Smooth muscle cell (in vitro differentiated cells): ENCODE measurements around the gene SIPA1L3. TPM values are rescaled to one million over a fixed set of nuclear protein-coding genes. Genes with fewer than 3 reads are reported as not detected.

Experiments
- DNase-seq: peaks from one replicate; lab custom pipeline; 2025; ENCODE audit not compliant: unreplicated experiment; lab: John Stamatoyannopoulos, UW
- H2AFZ ChIP-seq: fragments of 200-600 bp; sonication (generic); 2 replicates; pipeline ENCODE4 v1.6.0; 2016; ENCODE audit warnings: antibody characterized with exemption, low read depth, mild to moderate bottlenecking
- H3F3A ChIP-seq: fragments of 200-600 bp; sonication (generic); 2 replicates; pipeline ENCODE4 v1.6.0; 2017; ENCODE audit warnings: antibody characterized with exemption, low read depth
- H3K27ac ChIP-seq: fragments of 200-600 bp; sonication (generic); 2 replicates; pipeline ENCODE4 v1.5.1; 2016; ENCODE audit warnings: low read depth, mild to moderate bottlenecking
- H3K27me3 ChIP-seq: fragments of 200-600 bp; sonication (generic); 2 replicates; pipeline ENCODE4 v1.6.1; 2016; ENCODE audit warnings: low read depth, mild to moderate bottlenecking
- H3K36me3 ChIP-seq: fragments of 200-600 bp; sonication (generic); 2 replicates; pipeline ENCODE4 v1.5.1; 2016; ENCODE audit warnings: low read depth
- H3K4me1 ChIP-seq: fragments of 200-600 bp; sonication (generic); 2 replicates; pipeline ENCODE4 v1.5.1; 2016; ENCODE audit warnings: low read depth
- H3K4me2 ChIP-seq: fragments of 200-600 bp; sonication (generic); 2 replicates; pipeline ENCODE4 v1.6.0; 2016; ENCODE audit warnings: mild to moderate bottlenecking
- H3K4me3 ChIP-seq: fragments of 200-600 bp; sonication (generic); 2 replicates; pipeline ENCODE4 v1.5.1; 2016; ENCODE audit warnings: mild to moderate bottlenecking
- H3K79me2 ChIP-seq: fragments of 200-600 bp; sonication (generic); 2 replicates; pipeline ENCODE4 v1.6.0; 2016; ENCODE audit warnings: low read depth, mild to moderate bottlenecking
- H3K9ac ChIP-seq: fragments of 200-600 bp; sonication (generic); 2 replicates; pipeline ENCODE4 v1.6.0; 2016; ENCODE audit warnings: low read depth
- H3K9me3 ChIP-seq: fragments of 200-600 bp; sonication (generic); replicated peaks from 2 replicates; pipeline ENCODE4 v1.5.1; 2016; ENCODE audit warnings: low read depth
- H4K20me1 ChIP-seq: fragments of 200-600 bp; sonication (generic); 2 replicates; pipeline ENCODE4 v1.6.0; 2016; ENCODE audit warnings: low read depth
- WGBS: methylation state at CpG from one replicate; pipeline ENCODE4 v1.1.7; 2016; ENCODE audit warnings: low lambda C conversion rate; 5-methylcytosine and 5-hydroxymethylcytosine counted together
- polyA plus RNA-seq: library from polyadenylated mRNA; unstranded; fragments of >200 nt; fragmentation: Nextera tagmentation; extraction: Ambion mirVana; gene quantifications from 2 replicates; pipeline ENCODE4 v1.2.1, GENCODE V29; 2016
- total RNA-seq: library from RNA; depleted of rRNA; stranded (reverse); fragments of >200 nt; gene quantifications from 2 replicates; pipeline ENCODE4 v1.2.3, GENCODE V29; 2014
- TF ChIP-seq, protein P1 (sequence below): fragments of 200-600 bp; sonication (generic); IDR thresholded peaks from 2 replicates; pipeline ENCODE4 v1.5.1; 2017; ENCODE audit warnings: borderline replicate concordance, mild to moderate bottlenecking, antibody characterized with exemption; ENCODE audit not compliant: insufficient read depth, poor library complexity, severe bottlenecking

SIPA1L3 gene
- total and polyA plus RNA-seq, 2 experiments from 2014 or later = 6.5 to 7.6 TPM

GRCh38 chr19:38210458-38210987, 303.5 kb downstream of the SIPA1L3 start:
- Histone ChIP-seq H3K4me2 (peak overlapping the region; percentile 79), H3K27ac (no peak overlapping the region), H3K79me2 (no peaks in the 10 kb centered on the region), H3K4me1 (peaks cover 29% of the 10 kb centered on the region), H2AFZ (no peak overlapping the region), H3K4me3 (peak overlapping the region; percentile 34), H3K27me3 (peaks cover 33% of the 10 kb centered on the region), H3K36me3 (no peaks in the 10 kb centered on the region), H4K20me1 (no peaks in the 10 kb centered on the region), H3K9me3 (no peaks in the 10 kb centered on the region), H3F3A (no peaks in the 10 kb centered on the region), H3K9ac (no peak overlapping the region)
- TF ChIP-seq, protein P1, sequence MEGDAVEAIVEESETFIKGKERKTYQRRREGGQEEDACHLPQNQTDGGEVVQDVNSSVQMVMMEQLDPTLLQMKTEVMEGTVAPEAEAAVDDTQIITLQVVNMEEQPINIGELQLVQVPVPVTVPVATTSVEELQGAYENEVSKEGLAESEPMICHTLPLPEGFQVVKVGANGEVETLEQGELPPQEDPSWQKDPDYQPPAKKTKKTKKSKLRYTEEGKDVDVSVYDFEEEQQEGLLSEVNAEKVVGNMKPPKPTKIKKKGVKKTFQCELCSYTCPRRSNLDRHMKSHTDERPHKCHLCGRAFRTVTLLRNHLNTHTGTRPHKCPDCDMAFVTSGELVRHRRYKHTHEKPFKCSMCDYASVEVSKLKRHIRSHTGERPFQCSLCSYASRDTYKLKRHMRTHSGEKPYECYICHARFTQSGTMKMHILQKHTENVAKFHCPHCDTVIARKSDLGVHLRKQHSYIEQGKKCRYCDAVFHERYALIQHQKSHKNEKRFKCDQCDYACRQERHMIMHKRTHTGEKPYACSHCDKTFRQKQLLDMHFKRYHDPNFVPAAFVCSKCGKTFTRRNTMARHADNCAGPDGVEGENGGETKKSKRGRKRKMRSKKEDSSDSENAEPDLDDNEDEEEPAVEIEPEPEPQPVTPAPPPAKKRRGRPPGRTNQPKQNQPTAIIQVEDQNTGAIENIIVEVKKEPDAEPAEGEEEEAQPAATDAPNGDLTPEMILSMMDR = no peak
- WGBS = 3% methylated on average over 18 of the region's 24 CpGs
- DNase-seq = peak; percentile 18

GRCh38 chr19:38211151-38211591, 304.2 kb downstream of the SIPA1L3 start:
- Histone ChIP-seq H3K4me2 (peak overlapping the region; percentile 79), H3F3A (no peaks in the 10 kb centered on the region), H3K4me1 (peaks cover 29% of the 10 kb centered on the region), H3K9ac (no peak overlapping the region), H3K27me3 (peaks cover 33% of the 10 kb centered on the region), H3K9me3 (no peaks in the 10 kb centered on the region), H3K36me3 (no peaks in the 10 kb centered on the region), H3K27ac (no peak overlapping the region), H3K79me2 (no peaks in the 10 kb centered on the region), H3K4me3 (peak overlapping the region; percentile 34), H4K20me1 (no peaks in the 10 kb centered on the region), H2AFZ (no peak overlapping the region)
- TF ChIP-seq, protein P1 = no peak
- 9% methylated on average over 11 of the region's 27 CpGs for WGBS
- DNase-seq = no peak

DNA sequence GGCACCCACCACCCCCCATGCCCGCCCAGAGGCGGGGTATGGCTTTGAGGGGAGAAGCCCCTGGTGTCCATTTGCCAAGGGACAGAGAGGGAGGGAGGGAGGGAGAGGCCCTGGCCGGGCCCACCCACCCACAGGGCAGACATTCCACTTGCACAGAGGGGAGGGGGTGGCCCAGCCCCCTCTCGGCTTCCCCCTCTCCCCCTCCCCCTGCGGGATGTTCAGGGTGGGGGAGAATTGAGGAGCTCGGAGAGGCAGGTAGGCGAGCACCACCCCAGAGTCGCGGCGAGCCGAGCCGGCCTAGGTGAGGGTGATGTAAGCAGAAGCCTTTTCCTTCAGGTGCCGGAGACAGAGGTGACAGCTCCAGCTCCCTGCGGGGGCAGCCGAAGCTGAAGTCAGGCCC, 304.8 kb downstream of the SIPA1L3 start:
- TF ChIP-seq, protein P1 = no peak
- Histone ChIP-seq H3K79me2 (no peaks in the 10 kb centered on the region), H2AFZ (no peak overlapping the region), H3K9ac (no peak overlapping the region), H3F3A (no peaks in the 10 kb centered on the region), H3K4me2 (no peak overlapping the region), H3K4me1 (peaks cover 29% of the 10 kb centered on the region), H3K4me3 (no peak overlapping the region), H4K20me1 (no peaks in the 10 kb centered on the region), H3K36me3 (no peaks in the 10 kb centered on the region), H3K27ac (no peak overlapping the region), H3K9me3 (no peaks in the 10 kb centered on the region), H3K27me3 (peaks cover 33% of the 10 kb centered on the region)
- WGBS = 57% methylated on average over 7 of the region's 15 CpGs
- no peak for DNase-seq

- peaks cover 29% of the 10 kb centered on the region for H3K4me1 ChIP-seq
- DNase-seq = no peak
- no peaks in the 10 kb centered on the region for H3F3A ChIP-seq
- peaks cover 33% of the 10 kb centered on the region for H3K27me3 ChIP-seq
- H3K4me3 ChIP-seq = no peak overlapping the region
- H3K4me2 ChIP-seq = no peak overlapping the region
- H3K79me2 ChIP-seq = no peaks in the 10 kb centered on the region
- no peaks in the 10 kb centered on the region for H3K9me3 ChIP-seq
- H3K27ac ChIP-seq = no peak overlapping the region
- WGBS = 95% methylated on average over 4 of the region's 23 CpGs
- H4K20me1 ChIP-seq = no peaks in the 10 kb centered on the region
- H2AFZ ChIP-seq = no peak overlapping the region
- TF ChIP-seq, protein P1 = no peak
- H3K36me3 ChIP-seq = no peaks in the 10 kb centered on the region
- H3K9ac ChIP-seq = no peak overlapping the region
These were observed 306.5 kb downstream of the SIPA1L3 start for GRCh38 chr19:38213469-38213868.
